Small intestine (tissue), 7 donors: ENCODE data around the gene PRDM16. TPM values are rescaled to one million over a fixed set of nuclear protein-coding genes. Genes with fewer than 3 reads are reported as not detected.

ENCODE experiments used
- DNase-seq, 2 donors: peaks; one replicate each; pipeline versions ENCODE4 v3.0.0 to v3.0.0-alpha.2; 2013
- FAIRE-seq: peaks from 2 replicates; lab custom pipeline; 2012; peaks lifted over from hg19 to GRCh38; lab: Jason Lieb, UNC
- H3K27ac ChIP-seq, 3 donors: one replicate each; pipeline ENCODE4 v1.5.1; 2013; ENCODE audit warnings: low read length in 2 of 3, mild to moderate bottlenecking in 2 of 3, control low read depth in 1 of 3, inconsistent platforms in 1 of 3, low read depth in 1 of 3, moderate library complexity in 1 of 3
- H3K27me3 ChIP-seq, 3 donors: one replicate each; pipeline ENCODE4 v1.6.1; 2013; ENCODE audit warnings: low read length in 3 of 3, inconsistent platforms in 1 of 3; ENCODE audit not compliant: control insufficient read depth in 3 of 3, insufficient read depth in 3 of 3
- H3K36me3 ChIP-seq, 3 donors: one replicate each; pipeline ENCODE4 v1.6.1; 2013; ENCODE audit warnings: low read length in 3 of 3, inconsistent platforms in 1 of 3, low read depth in 1 of 3, mild to moderate bottlenecking in 1 of 3, moderate library complexity in 1 of 3; ENCODE audit not compliant: control insufficient read depth in 3 of 3, insufficient read depth in 2 of 3
- H3K4me1 ChIP-seq, 3 donors: one replicate each; pipeline ENCODE4 v1.6.1; 2013; ENCODE audit warnings: low read length in 2 of 3, inconsistent platforms in 1 of 3, low read depth in 1 of 3, mild to moderate bottlenecking in 1 of 3, moderate library complexity in 1 of 3; ENCODE audit not compliant: control insufficient read depth in 3 of 3, insufficient read depth in 2 of 3
- H3K4me3 ChIP-seq, 3 donors: one replicate each; pipeline ENCODE4 v1.5.1; 2013; ENCODE audit warnings: low read length in 3 of 3, control low read depth in 1 of 3, inconsistent platforms in 1 of 3, low read depth in 1 of 3, mild to moderate bottlenecking in 1 of 3, moderate library complexity in 1 of 3
- H3K9me3 ChIP-seq, 2 donors: one replicate each; pipeline ENCODE4 v1.6.1; 2013; ENCODE audit warnings: low read depth in 1 of 2, low read length in 1 of 2; ENCODE audit not compliant: control insufficient read depth in 2 of 2, insufficient read depth in 1 of 2
- WGBS, 3 donors: extraction: QIAGEN DNeasy Blood & Tissue Kit; methylation state at CpG; one replicate each; pipeline ENCODE4 v1.1.7; 2013; 5-methylcytosine and 5-hydroxymethylcytosine counted together
- polyA plus RNA-seq, 4 donors: library from polyadenylated mRNA; stranded (reverse) in 3 of 4; unstranded in 1 of 4; fragments of 200-250 nt in 3 of 4; fragments of 120-200 nt in 1 of 4; gene quantifications; one replicate each; pipeline versions ENCODE4 v1.2.1 to v1.2.3, GENCODE V29; 2013
- donor health status: healthy with polysubstance abuse.
- donor health status: control.
- donor health status: control.
- donor health status: Bipolar disorder and iron deficiency.
- donor health status: healthy.

PRDM16 gene
- polyA plus RNA-seq, 4 donors: 5.4 to 11.4 (median 8.2) TPM

GRCh38 chr1:3315399-3316339 lies 246.7 kb downstream of the PRDM16 start:
- 49 to 63% (median 55%) methylated on average over 21 of the region's 21 CpGs for WGBS, 3 donors
- DNase-seq (no peak), FAIRE-seq (no peak)
- Histone ChIP-seq H3K9me3 (no peaks in the 10 kb centered on the region), H3K4me3 (no peak overlapping the region), H3K27me3 (no peaks in the 10 kb centered on the region), H3K4me1 (peaks cover 4 to 38% (median 7%) of the 10 kb centered on the region in 3 donors), H3K36me3 (peaks cover 0 to 54% (median 0%) of the 10 kb centered on the region in 3 donors), H3K27ac (no peak overlapping the region)

GRCh38 chr1:3316340-3316943 lies 247.4 kb downstream of the PRDM16 start:
- WGBS, 3 donors: 64 to 74% (median 72%) methylated on average over 8 of the region's 8 CpGs
- H3K4me1 ChIP-seq: peaks cover 4 to 42% (median 7%) of the 10 kb centered on the region in 3 donors
- no peak overlapping the region for H3K4me3 ChIP-seq
- peak overlapping the region in 2 of 3 donors; percentile 27 to 32 for H3K27ac ChIP-seq
- DNase-seq (peak; percentile 17 to 33), FAIRE-seq (no peak)
- peaks cover 0 to 51% (median 0%) of the 10 kb centered on the region in 3 donors for H3K36me3 ChIP-seq
- no peaks in the 10 kb centered on the region for H3K27me3 ChIP-seq
- no peaks in the 10 kb centered on the region for H3K9me3 ChIP-seq

DNA sequence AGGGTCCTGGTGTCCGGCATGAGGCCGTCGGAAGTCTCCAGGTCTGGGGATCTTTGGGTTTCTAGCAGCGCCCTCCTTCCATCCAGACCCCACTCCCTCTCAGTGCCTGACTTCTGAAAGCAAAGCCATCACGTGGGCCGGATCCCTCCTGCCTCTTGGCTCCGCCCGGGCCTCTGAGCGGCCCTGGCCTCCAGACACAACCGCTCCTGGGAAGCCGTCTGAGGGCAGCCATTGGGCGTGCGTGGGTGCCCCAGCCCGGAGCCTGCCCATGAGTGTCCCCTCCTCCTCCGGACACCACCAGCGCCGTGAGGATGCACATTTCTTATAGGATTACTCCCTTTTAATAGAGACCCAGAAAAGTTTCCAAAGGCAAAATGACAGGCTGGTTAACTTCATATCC lies 248.5 kb downstream of the PRDM16 start:
- FAIRE-seq: no peak
- Histone ChIP-seq H3K9me3 (no peaks in the 10 kb centered on the region), H3K27me3 (no peaks in the 10 kb centered on the region), H3K4me1 (peaks cover 5 to 50% (median 7%) of the 10 kb centered on the region in 3 donors), H3K36me3 (peaks cover 0 to 41% (median 0%) of the 10 kb centered on the region in 3 donors), H3K27ac (no peak overlapping the region), H3K4me3 (no peak overlapping the region)
- DNase-seq: no peak
- WGBS, 3 donors: 90 to 92% (median 91%) methylated on average over 15 to 17 of the region's 17 CpGs

GRCh38 chr1:3318329-3318728 lies 249.3 kb downstream of the PRDM16 start:
- no peak for FAIRE-seq

GRCh38 chr1:3319874-3320245 lies 250.9 kb downstream of the PRDM16 start:
- peak overlapping the region; percentile 86 to 95 (median 89) for H3K27ac ChIP-seq
- peaks cover 5 to 53% (median 7%) of the 10 kb centered on the region in 3 donors for H3K4me1 ChIP-seq
- H3K9me3 ChIP-seq: no peaks in the 10 kb centered on the region
- peaks cover 0 to 33% (median 0%) of the 10 kb centered on the region in 3 donors for H3K36me3 ChIP-seq
- no peak for FAIRE-seq
- DNase-seq: peak; percentile 92 to 94
- no peaks in the 10 kb centered on the region for H3K27me3 ChIP-seq
- no peak overlapping the region for H3K4me3 ChIP-seq
- whole genome bisulfite sequencing, 3 donors: 6 to 27% (median 21%) methylated on average over 4 of the region's 4 CpGs

More at GRCh38 chr1:3318329-3318728, 249.3 kb downstream of the PRDM16 start:
- DNase-seq: no peak
- no peak overlapping the region for H3K4me3 ChIP-seq
- WGBS, 3 donors: 61 to 71% (median 62%) methylated on average over 2 of the region's 2 CpGs
- no peaks in the 10 kb centered on the region for H3K9me3 ChIP-seq
- H3K27ac ChIP-seq: peak overlapping the region in 1 of 3 donors; percentile 95
- peaks cover 5 to 49% (median 7%) of the 10 kb centered on the region in 3 donors for H3K4me1 ChIP-seq
- H3K36me3 ChIP-seq: peaks cover 0 to 36% (median 0%) of the 10 kb centered on the region in 3 donors
- H3K27me3 ChIP-seq: no peaks in the 10 kb centered on the region

- 13 to 41% (median 21%) methylated on average over 18 of the region's 18 CpGs for WGBS, 3 donors
- DNase-seq (peak; percentile 94 to 98), FAIRE-seq (no peak)
- peak overlapping the region; percentile 76 to 95 (median 89) for H3K27ac ChIP-seq
- H3K36me3 ChIP-seq: peaks cover 0 to 33% (median 0%) of the 10 kb centered on the region in 3 donors
- H3K27me3 ChIP-seq: no peaks in the 10 kb centered on the region
- H3K9me3 ChIP-seq: no peaks in the 10 kb centered on the region
- peak overlapping the region in 2 of 3 donors; percentile 4 to 64 for H3K4me3 ChIP-seq
- peaks cover 5 to 59% (median 7%) of the 10 kb centered on the region in 3 donors for H3K4me1 ChIP-seq
These were observed 251.5 kb downstream of the PRDM16 start for GRCh38 chr1:3320246-3321152.

DNA sequence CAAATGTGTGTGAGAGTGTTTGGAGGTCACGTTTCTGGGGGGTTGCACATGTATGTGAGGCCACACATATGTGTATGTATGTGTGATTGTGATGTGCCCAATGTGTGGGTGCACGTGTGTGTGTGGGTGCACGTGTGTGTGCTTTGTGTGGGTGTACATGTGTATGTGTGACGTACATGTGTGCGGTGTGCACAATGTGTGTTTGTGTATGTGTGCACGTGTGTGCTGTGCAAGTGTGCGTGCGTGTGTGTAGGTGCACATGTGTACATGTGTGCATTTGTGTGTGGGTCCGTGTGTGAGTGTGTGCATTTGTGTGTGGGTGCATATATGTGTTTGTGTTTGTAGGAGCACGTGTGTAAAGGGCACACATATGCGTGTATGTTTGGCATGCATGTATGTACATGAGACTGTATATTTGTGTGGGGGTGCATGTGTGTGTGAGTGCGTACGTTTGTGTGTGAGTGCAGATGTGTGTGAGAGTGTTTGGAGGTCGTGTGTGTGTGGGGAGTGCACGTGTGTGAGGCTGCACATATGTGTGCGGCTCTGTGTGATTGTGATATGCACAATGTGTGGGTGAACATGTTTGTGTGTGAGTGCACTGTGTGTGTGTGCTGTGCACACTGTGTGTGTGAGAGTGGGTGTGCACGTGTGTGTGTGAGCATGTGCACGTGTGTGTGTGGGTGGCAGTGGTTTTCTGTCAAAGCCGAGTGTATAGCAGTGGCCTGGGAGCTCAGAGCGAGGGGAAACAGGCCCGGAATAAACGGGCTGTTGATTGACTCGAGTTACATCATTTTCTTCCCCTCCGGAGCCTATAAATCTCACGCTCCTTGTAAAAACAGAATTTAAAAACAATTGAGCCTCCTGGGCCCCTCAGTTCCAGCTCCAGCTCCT lies 252.8 kb downstream of the PRDM16 start:
- Histone ChIP-seq H3K27ac (peak overlapping the region in 2 of 3 donors; percentile 84 to 95), H3K36me3 (peaks cover 0 to 30% (median 0%) of the 10 kb centered on the region in 3 donors), H3K4me1 (peaks cover 3 to 71% (median 5%) of the 10 kb centered on the region in 3 donors), H3K27me3 (no peaks in the 10 kb centered on the region), H3K9me3 (no peaks in the 10 kb centered on the region), H3K4me3 (peak overlapping the region in 2 of 3 donors; percentile 4 to 64)
- FAIRE-seq (no peak), DNase-seq (peak in 1 of 2 donors; percentile 56)
- 21 to 56% (median 33%) methylated on average over 25 of the region's 25 CpGs for WGBS, 3 donors
